Panc1 (cell line): Measurements from ENCODE around the gene TMEM154. TPM values are rescaled to one million over a fixed set of nuclear protein-coding genes. Genes with fewer than 3 reads are reported as not detected.

Source experiments
- ATAC-seq: fragments of 200-7000 bp; cut with Tn5 transposase; 2 replicates; pipeline ENCODE4 v1.9.1; 2020; ENCODE audit warnings: mild to moderate bottlenecking, moderate library complexity
- BruUV-seq: library from RNA; stranded (reverse); fragments of 400-500 nt; replicated peaks from 2 replicates; lab custom pipeline; 2021; lab: Mats Ljungman, UMichigan
- CTCF ChIA-PET: fragments of 300-600 bp; sonication (Branson Sonifier 250); formaldehyde crosslinking; loops from one replicate; lab custom pipeline; 2022; ENCODE audit warnings: antibody characterized with exemption; lab: Charles Lee
- POLR2A ChIA-PET: fragments of 300-600 bp; sonication (Branson Sonifier 250); formaldehyde crosslinking; loops from one replicate; lab custom pipeline; 2022; ENCODE audit warnings: antibody characterized with exemption; lab: Charles Lee
- DNase-seq: peaks from one replicate; pipeline ENCODE4 v3.0.0-alpha.2; 2010; ENCODE audit warnings: low read depth, low spot score
- H3K27ac ChIP-seq: 2 replicates; pipeline ENCODE4 v1.5.1; 2011; ENCODE audit warnings: mild to moderate bottlenecking, low read length, inconsistent platforms
- H3K27me3 ChIP-seq: fragments of 200-500 bp; sonication (Bioruptor generic); 2 replicates; pipeline ENCODE4 v1.6.0; 2014; ENCODE audit warnings: low read length, inconsistent platforms; ENCODE audit not compliant: control insufficient read depth, insufficient read depth
- H3K36me3 ChIP-seq: fragments of 200-500 bp; sonication (Bioruptor generic); 2 replicates; pipeline ENCODE4 v1.5.1; 2014; ENCODE audit warnings: inconsistent platforms, mild to moderate bottlenecking, low read length, moderate library complexity; ENCODE audit not compliant: control insufficient read depth, insufficient read depth
- H3K4me1 ChIP-seq: 2 replicates; pipeline ENCODE4 v1.5.1; 2011; ENCODE audit warnings: inconsistent platforms, mild to moderate bottlenecking, low read length, moderate library complexity; ENCODE audit not compliant: control insufficient read depth, insufficient read depth
- H3K4me3 ChIP-seq, 2 experiments: 2 replicates each; pipeline ENCODE4 v1.5.1; 2011 to 2012; ENCODE audit warnings: low read depth in 2 of 2, low read length in 2 of 2, mild to moderate bottlenecking in 2 of 2, inconsistent platforms in 1 of 2, moderate library complexity in 1 of 2
- H3K9me3 ChIP-seq: fragments of 200-500 bp; sonication (Bioruptor generic); 2 replicates; pipeline ENCODE4 v1.5.1; 2014; ENCODE audit warnings: low read depth, mild to moderate bottlenecking, inconsistent platforms, low read length, moderate library complexity; ENCODE audit not compliant: control insufficient read depth, insufficient read depth
- CTCF ChIP-seq: fragments of 450-650 bp; IDR thresholded peaks from 2 replicates; pipeline ENCODE4 v1.5.1; 2017; ENCODE audit warnings: mild to moderate bottlenecking
- POLR2AphosphoS5 ChIP-seq: IDR thresholded peaks from 2 replicates; pipeline ENCODE4 v1.6.1; 2012; ENCODE audit warnings: mild to moderate bottlenecking, low read depth, low read length, moderate library complexity
- REST ChIP-seq, 2 experiments: IDR thresholded peaks; 2 replicates each; pipeline ENCODE4 v1.6.1; 2011 to 2012; ENCODE audit warnings: low read depth in 2 of 2, control low read depth in 1 of 2, low read length in 1 of 2, mild to moderate bottlenecking in 1 of 2, moderate library complexity in 1 of 2; ENCODE audit not compliant: insufficient read depth in 1 of 2
- SIN3A ChIP-seq: IDR thresholded peaks from 2 replicates; pipeline ENCODE4 v1.6.1; 2012; ENCODE audit warnings: low read depth, mild to moderate bottlenecking, low read length, moderate library complexity, borderline replicate concordance; ENCODE audit not compliant: insufficient read depth
- TCF7L2 ChIP-seq: IDR thresholded peaks from 2 replicates; pipeline ENCODE4 v1.6.1; 2011; ENCODE audit warnings: mild to moderate bottlenecking, low read depth, low read length, inconsistent platforms
- in situ Hi-C: cut with HindIII; loops from 2 replicates; pipeline ENCODE4 v1.10.0; 2016; ENCODE audit warnings: low sequenced_read_pairs, low pct_unique_long_range_greater_than_20kb
- intact Hi-C: fragments of 100-400 bp; cut with micrococcal nuclease; formaldehyde crosslinking; loops from one replicate; pipeline ENCODE4 v1.10.0; 2022; ENCODE audit not compliant: unreplicated experiment
- total RNA-seq: library from RNA; stranded (reverse); gene quantifications from one replicate; pipeline ENCODE4 v1.2.1, GENCODE V29; 2021; ENCODE audit not compliant: unreplicated experiment

The TMEM154 gene
- total RNA-seq, 1 experiment from 2014 or later: 0.15 TPM

DNA sequence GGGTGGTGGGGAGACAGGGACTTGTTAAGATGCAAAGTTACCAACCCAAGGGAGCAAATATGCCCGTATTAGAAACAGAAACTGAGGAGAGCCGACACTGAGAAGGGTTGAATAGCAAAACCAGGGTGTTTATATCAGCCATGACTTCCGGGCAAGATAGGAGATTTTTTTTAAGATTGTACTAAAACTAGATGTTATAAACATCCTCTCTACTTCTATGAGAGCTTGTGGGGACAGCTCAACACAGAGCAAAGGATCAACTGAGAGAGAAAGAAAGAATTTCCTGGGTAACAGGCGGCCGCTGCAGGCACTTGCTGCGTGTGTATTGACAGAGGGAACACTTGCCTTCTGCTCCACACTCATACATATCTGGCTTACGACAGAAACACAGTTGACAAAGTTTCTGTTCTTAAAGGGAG is 94.8 kb downstream of the TMEM154 start:
- Histone ChIP-seq H3K9me3 (no peaks in the 10 kb centered on the region), H3K4me3 (no peak overlapping the region), H3K27me3 (no peaks in the 10 kb centered on the region), H3K4me1 (no peaks in the 10 kb centered on the region), H3K27ac (no peak overlapping the region), H3K36me3 (no peaks in the 10 kb centered on the region)
- DNase-seq (no peak), ATAC-seq (no peak)
- in situ Hi-C loops (no loop called here), intact Hi-C loops (no loop called here)
- TF ChIP-seq REST (IDR thresholded peaks at IDR 0.05; ENCODE audit: insufficient read depth in 1 of 2, low read depth in 2 of 2, low read length in 1 of 2): no peak
- no peak for TF ChIP-seq CTCF
- TF ChIP-seq POLR2AphosphoS5: no peak
- TF ChIP-seq TCF7L2: no peak
- TF ChIP-seq SIN3A: no peak
- POLR2A ChIA-PET: no interaction called here
- no TSS peak for BruUV-seq
- CTCF ChIA-PET: no interaction called here

- POLR2A ChIA-PET: no interaction called here
- H3K36me3 ChIP-seq: no peaks in the 10 kb centered on the region
- no peak overlapping the region for H3K4me3 ChIP-seq
- intact Hi-C loops (no loop called here), in situ Hi-C loops (no loop called here)
- no TSS peak for BruUV-seq
- H3K9me3 ChIP-seq: no peaks in the 10 kb centered on the region
- no peak for ATAC-seq
- no peak for TF ChIP-seq TCF7L2
- TF ChIP-seq REST (IDR thresholded peaks at IDR 0.05; ENCODE audit: insufficient read depth in 1 of 2, low read depth in 2 of 2, low read length in 1 of 2): no peak
- TF ChIP-seq CTCF: no peak
- no peak for TF ChIP-seq SIN3A
- CTCF ChIA-PET: interaction anchor here (0.7 kb wide), 1 partner anchor 81 kb away, joined by 6 read pairs; no protein-coding TSS in a partner anchor
- DNase-seq: no peak
- no peaks in the 10 kb centered on the region for H3K4me1 ChIP-seq
- no peaks in the 10 kb centered on the region for H3K27me3 ChIP-seq
- no peak overlapping the region for H3K27ac ChIP-seq
These were observed 98.1 kb downstream of the TMEM154 start for GRCh38 chr4:152581536-152582160.
